HG03521 (cell line): ENCODE results near the gene SERINC1.
A peak's percentile ranks its signal among the peaks of the same experiment; 100 is the strongest.

Experiments
- ATAC-seq: cut with Tn5 transposase; IDR thresholded peaks from one replicate; pipeline ENCODE4 v1.9.1; 2021; ENCODE audit warnings: mild to moderate bottlenecking, moderate library complexity; ENCODE audit not compliant: unreplicated experiment

SERINC1 gene

DNA sequence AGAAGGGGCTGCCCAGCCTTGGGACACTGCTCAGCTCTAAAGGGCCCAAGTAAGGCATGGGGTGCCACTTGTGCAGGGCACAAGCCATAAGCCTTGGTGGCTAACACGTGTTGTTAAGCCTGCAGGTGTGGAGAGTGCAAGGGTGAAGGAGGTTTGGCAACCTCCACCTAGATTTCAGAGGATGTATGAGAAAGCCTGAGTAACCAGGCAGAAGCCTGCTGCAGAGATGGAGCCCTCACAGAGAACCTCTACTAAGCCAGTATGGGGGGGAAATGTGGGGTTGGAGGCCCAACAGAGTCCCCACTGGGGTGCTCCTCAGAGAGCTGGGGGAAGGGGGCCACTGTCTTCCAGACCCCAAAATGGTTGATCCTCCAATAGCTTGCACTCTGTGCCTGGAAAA lies 32.6 kb downstream of the SERINC1 start:
- no peak for ATAC-seq

DNA sequence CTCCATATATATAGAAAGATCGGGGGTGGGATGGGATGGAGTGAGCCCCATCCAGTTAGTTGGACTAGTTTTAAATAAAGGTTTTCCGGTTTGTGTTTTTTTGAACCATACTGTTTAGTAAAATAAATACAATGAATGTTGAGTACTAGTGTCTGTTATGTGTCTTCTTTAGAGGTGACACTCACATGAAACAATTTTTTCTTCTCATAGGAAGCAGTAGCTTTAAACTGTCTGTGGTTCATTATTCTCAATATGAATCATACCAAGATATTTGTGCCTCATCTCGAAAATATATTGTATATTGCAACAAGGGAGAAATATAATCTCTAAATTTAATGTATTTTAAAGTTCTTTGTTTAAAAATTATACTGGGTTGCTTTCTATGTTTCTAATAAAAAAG lies 38.8 kb downstream of the SERINC1 start:
- no peak for ATAC-seq

DNA sequence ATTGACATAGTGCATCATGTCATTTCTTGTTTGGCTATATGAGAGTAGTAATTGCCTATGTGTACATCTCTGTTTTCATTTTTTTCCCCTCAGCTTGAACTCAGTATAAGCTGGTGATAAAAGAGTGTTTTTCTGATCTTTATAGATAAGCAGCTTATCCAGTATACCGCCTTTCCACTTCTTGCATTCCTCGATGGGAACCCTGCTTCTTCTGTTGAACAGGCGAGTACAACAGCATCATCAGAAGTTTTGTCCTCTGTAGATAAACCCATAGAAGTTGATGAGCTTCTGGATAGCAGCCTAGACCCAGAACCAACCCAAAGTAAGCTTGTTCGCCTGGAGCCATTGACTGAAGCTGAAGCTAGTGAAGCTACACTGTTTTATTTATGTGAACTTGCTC lies 39.8 kb downstream of the SERINC1 start:
- no peak for ATAC-seq

DNA sequence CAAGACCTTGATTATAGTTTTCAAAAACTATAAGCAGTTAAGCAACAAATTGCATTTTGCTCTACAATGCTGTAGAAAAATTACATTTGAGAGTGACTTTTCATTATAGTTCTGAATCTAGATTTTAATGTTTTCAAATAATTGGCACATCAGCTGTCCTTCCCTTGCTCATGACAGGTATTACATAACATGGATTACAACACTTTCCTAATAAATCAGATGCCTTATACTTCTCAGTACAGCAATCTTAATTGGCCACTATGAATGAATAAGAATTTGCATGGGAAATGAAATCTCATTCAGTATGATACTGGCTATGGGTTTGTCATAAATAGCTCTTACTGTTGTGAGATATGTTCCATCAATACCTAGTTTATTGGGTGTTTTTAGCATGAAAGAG lies 42.3 kb downstream of the SERINC1 start:
- ATAC-seq: no peak

DNA sequence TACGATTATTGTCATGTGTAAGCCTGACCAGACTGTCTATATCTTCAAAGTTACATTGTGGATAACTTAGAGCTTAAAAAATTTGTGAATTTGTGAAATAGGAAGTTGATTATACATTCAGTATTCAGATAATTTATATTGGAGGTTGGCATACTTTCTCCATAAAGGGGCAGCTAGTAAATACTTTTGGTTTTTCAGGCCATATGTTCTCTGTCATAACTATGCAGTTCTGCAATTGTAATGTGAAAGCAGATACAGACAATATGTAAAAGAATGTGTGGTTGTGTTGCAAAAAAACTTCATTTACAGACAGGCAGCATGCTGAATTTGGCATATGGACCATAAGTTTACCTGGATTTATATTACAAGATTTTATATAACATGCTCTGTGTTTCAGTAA lies 42.8 kb downstream of the SERINC1 start:
- no peak for ATAC-seq

DNA sequence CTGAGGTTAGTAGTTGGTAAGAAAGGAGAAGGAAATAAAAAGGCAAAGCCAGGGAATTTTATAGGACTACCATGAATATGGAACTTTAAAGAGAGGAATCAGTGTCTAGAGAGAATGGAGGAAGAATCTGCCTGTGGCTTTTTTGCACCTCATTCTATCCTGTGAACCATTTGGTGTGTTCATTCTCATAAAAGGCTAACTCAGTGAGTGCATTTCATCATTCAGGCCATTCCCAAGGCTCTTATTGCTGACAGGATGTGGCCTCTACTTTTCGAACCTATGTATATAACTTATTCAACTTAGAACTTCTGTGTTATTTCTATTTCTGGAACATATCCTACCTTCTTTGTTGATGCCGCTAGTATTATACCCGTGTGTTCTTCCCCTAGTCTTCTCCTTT lies 45.0 kb downstream of the SERINC1 start:
- ATAC-seq: no peak

DNA sequence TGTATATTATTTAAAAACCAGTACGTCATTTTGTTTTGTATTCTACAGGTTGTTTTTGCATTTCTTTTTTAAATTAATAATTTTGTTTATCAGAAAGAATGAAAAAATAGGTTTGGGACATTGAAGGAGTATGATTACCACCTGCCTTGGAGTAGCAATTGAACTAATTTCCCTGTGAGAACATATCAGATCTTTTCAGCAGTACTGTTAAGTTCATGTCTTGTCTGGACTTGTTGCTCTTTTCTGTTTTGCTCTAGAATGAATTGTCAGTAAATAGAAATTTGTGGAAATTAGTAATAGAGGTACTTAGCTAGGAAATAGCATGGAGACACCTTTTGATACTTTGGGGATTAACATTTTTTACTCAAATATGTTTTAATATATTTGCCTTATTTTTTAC lies 47.9 kb downstream of the SERINC1 start:
- ATAC-seq: no peak

DNA sequence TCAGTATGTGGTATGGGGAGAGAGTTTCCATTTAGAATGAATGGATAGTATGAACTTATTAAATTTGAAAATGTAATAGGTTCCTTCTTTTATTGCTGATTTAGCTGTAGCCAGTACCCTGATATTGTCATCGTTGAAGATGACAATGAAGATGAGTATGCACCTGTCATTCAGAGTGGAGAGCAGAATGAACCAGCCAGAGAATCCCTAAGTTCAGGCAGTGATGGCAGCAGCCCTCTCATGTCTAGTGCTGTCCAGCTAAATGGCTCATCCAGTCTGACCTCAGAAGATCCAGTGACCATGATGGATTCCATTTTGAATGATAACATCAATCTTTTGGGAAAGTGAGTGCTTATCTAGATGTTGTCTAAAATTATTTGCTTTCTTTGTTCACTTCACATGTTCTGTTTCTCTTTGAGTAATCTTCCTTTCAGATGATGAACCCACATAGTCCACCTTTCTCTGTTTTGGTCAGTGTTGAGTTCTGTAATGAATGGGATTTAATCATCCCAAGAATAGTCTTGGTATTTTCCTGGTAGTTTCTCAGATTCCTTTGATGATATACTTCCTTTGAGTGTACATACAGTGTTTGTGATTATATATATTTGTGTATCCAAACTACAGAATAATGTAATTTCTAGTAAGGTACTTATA lies 48.9 kb downstream of the SERINC1 start:
- ATAC-seq: peak; percentile 73

DNA sequence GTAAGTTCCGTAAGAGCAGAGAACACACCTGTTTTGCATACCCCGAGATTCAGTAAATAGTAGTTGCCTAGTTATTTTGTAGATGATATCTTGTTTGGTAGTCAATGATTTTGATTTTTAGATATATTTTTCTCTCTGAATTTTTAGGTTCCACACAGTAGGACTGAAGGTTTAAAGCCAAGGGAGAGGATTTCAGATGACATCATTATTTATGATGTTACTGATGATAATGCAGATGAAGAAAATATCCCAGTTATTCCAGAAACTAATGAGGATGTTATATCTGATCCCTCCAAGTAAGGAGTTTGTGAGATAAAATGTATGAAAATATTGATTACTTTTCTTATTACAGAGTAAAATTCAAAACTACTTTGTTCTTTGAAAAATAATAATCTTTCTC lies 49.6 kb downstream of the SERINC1 start:
- no peak for ATAC-seq

DNA sequence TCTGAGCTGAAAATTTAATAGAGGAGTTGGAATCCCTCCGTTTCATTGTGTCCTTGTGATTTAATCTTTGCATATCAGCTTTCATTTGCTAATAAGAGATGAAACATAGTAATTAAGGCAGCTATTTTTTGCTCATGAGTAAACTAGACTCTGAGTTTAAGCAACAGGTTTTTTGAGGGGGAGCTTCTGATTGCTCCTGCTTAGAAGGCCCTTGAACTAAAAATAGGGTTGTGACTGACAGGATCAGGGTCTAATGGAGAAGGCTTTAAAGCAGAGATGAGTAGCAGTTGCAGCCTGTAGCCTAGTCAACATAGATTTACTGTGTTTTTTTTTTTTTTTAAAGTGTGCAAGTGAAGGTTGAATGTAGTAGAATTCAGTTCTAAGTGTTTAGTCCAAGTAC lies 54.8 kb downstream of the SERINC1 start:
- ATAC-seq: no peak

DNA sequence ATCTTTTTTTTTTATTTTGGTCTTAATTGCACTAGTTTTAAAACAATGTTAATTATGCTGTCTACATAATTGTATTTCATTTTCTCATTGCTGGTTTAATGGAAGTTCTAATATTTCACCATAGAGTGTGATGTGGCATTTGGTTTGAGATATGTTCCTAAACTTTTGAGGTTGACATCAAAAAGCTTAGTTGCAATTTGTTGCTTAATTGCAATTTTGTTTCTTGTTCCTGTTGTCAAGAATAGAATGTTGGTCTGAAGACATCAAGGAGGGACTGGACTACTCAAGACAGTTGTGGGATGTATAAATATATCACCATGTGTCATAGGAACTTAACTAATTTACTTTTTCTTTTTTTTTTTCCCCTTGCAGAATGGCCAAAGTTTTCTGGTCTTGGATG lies 59.6 kb downstream of the SERINC1 start:
- no peak for ATAC-seq

DNA sequence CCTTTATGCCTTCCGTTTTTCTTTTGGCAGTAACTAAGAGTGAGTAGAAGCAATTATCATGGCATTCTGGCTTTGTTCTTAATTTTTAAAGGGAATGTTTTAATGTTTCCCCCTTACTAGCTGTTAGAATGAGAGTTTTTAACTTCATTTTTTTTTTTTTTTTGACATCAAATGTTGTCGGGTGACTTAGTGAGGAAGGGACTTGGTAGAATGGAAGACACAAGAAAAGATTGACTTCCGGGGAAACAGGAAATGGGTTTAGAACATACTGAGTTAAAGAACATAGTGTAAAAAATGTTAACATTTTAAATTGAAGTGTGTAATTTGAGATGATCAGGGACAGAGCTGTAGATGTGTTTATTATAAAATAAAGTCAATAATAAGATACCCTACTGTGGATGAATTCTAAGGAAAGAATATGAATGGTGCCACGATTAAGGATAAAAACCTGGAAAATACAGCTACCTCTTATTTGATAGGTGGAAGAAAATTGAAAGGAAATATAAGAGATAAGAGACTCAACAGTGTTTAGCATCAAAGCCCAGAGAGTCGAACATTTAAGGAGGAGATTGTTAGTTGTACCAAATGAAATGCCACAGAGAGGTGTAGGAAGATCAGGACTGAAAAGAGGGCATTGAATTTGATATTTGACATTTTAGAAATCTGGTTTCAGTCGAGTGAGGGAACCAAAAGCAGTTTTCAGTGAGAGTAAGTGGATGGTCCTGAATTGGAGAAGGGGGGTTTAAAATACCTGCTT lies 62.7 kb downstream of the SERINC1 start:
- ATAC-seq: no peak

DNA sequence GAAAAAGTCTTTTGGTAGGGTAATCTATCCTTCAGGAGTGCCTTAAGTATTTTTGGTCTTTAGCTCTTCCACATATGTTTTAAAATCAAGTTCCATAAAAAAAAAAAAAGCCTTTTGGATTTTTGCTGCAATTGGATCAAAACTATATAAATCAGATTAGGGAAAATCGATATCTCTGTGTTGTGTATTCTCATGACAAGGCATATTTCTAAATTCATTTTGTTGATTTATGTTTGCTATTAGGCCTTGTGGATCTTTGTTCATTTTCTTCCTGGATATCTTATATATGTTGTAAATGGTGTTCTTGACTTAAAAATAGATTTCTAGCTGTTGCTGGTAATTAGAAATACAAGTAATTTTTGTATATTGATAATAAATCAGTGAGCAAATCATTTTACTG lies 63.4 kb downstream of the SERINC1 start:
- ATAC-seq: no peak

DNA sequence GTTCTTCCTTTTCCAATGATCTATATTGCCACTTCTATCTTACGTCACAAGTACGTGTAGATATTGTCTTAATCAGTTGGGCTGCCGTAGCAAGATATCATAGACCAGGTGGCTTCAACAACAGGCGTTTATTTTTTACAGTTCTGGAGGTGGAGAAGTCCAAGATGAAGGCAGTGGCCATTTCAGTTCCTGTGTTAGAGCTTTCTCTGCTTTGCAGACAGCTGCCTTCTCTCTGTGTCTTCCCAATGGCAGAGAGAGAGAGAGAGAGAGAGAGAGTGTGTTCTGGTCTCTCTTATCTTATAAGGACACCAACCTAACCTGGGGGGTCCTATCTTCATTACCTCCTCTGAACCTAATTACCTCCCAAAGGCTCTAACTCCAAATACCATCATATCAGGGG lies 63.9 kb downstream of the SERINC1 start:
- no peak for ATAC-seq

DNA sequence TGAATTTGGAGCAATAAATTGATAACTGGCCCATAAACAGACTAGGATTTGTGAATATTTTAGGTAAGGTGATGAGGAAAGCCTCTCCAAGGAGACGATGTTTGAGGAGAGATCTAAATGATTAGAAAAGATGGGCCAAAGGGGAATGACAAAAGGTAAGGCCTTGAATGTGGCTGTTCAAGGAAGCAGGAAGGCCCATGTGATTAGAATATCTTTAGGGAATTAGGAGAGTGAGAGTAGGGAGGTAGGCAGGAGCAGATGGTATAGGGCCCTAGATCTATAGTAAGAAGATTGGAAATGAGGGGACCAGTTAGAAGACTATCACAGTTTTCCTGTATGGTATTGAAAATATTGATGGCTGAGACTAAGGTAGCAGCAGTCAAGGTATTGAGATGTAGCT lies 65.4 kb downstream of the SERINC1 start:
- no peak for ATAC-seq

DNA sequence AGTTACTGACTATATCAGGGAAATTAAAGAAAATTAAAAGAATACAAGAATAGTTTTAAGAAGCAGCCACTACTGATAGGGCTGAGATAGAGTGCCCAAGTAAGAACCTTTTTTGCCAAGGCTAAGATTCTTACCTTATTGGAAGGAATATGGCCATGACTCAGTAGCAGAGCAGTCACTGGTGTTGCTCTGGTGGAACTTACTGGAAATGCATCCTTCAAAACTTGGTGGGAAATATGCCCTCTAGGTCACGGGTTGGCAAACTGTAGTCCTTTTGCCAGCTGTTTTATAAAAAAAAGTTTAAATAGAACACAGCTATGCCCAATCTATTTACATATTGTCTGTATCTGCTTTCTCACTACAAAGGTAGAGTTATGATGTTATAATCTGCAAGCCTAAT lies 66.2 kb downstream of the SERINC1 start:
- no peak for ATAC-seq

DNA sequence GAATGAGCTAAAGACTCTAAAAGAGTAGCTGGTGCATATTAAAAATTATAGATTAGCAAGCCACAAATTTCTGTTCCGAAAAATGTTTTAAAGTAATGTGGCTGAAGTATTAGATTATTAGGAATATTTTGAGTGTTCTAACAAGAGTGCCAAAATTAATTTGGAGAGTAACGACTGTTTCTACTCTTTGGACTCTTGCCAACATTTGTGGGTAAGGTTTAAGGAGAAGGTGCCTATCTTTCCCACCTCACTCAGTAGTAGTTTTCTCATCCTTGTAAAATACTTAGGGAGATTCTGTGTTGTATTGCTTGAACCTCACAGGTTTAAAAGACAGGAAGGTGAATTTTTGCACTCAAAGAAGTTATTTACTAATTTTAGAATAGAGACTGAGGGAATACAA lies 67.2 kb downstream of the SERINC1 start:
- ATAC-seq: no peak

DNA sequence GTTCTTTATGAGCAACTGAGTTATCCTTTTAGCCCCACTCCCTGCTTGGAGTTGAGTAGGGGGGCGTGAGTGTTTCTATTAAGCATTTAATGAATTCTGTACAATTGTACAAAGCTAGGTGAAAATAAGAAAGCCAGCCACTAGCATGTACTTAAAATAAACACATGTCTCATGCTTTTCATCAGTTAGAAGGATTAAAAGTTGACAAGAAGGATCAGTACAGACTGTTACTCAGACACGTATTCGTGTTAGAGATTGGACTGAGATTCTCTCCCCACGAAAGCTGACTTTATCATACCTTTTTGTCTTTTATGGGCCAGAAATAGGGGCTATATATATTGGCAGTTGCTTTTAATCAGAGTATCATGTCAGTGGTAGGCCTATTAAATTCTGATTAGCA lies 70.5 kb downstream of the SERINC1 start:
- no peak for ATAC-seq

DNA sequence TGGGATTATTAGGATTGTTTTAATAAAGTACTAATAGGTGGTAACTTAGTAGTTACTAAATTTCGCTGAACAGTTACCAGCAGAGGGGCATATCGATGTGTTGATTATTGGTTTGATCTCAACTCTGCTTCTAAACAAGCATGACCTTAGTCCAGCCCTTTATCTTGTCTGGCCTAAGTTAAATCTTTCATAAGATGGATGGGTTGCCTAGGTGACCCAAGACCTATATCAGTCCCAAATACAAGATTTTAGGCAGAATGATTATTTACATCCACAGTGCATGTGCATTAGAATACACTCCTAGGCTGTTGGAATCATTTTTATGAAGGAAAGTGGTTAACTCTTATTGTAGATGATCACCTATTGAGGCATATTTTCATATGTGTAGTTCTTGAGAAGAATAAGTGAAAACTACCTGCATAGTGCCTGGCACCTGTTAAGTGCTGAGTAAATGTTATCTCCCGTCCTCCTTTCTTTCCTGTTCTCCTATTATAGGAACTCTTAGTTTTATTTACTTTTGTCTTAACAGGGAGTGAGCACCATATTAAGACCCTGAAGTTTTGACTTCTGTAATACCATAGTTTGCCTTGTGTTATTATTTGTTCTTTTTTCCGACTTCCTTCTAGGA lies 71.0 kb downstream of the SERINC1 start:
- no peak for ATAC-seq

DNA sequence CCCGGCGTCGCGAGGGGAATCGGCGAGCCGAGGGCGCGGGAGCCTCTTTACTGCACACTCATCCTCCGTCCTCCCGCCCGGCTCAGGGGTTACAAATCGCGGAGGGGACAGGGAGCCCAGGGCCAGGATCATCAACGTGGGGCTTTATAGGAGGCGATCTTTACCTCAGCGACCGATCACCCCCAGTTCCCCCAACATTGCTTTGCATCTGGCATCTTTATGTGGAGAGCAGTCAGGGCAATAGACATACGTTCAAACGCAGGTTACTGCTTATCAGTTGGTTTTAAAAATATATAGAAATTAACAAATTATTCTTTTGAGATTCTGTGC lies 71.5 kb downstream of the SERINC1 start:
- ATAC-seq: no peak

DNA sequence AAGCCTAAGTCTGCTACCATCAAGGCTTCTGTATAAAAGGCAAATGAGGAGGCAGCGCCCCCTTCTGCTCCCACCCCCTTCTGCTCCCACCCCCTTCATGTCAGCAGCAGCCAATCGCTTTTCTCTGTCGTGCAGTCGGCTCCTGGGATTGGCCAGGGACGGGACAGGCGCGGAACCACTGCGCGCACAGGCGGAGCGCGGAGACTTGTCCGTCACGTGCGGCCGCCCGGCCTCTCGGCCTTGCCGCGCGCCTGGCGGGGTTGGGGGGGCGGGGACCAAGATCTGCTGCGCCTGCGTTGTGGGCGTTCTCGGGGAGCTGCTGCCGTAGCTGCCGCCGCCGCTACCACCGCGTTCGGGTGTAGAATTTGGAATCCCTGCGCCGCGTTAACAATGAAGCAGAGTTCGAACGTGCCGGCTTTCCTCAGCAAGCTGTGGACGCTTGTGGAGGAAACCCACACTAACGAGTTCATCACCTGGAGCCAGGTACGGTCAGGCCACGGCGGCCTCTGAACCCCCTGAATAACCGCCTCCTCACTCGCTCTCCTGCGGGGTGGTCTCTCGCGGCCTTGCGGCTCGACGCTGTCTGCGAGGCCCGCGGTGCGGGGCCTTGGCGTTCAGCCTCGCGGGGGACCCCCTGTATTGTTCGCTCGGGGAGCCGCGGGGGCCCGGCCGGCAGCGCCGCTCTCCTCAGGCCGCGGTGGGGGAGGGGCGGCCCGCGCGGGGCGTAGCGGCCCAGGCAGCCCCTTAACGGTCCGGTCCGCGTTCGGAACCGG lies 72.1 kb downstream of the SERINC1 start, which contains the start of gene HSF2:
TSS of gene HSF2 (plus strand) at position 305 of the 773 bp plus-strand sequence. CDS start at position 391, 86 bp downstream.
- ATAC-seq: peak; percentile 99

DNA sequence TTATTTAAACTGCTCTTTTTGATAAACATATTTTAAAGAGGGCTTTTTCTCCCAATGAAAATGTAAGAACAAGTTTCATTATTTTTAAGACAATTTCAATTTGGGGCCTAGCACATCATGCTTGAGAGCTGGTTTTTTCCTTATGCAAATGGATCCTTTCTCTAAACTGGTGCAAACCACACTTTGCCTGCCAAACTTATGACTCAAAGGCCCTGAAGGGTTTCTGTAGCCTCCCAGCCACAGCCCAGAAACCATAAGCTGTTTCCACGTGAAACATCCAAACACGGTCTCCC lies 72.6 kb downstream of the SERINC1 start:
- no peak for ATAC-seq
